ENCODE measurements around the gene MAP2K3.

DNA sequence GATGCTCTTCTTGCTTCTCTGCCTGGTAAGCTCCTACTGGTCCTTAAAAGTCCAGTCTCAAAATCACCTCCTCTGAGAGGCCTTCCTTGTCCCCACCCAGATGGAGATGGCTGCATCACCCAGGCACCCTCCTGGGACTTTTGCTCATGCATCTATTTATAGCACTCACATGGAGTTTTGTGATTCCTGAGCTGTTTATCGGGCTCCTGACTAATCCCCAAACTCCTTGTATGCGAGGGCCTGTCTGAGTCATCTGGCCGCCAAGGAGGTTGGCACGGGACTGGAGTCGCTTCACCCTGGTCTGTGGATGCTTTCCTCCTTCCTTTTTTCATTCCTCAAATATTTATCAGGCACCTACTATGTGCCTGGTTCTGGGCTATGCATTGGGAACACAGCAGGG lies 2.3 kb upstream of the MAP2K3 start:
- no peak for TF ChIP-seq EZH2 (IDR thresholded peaks at IDR 0.05; ENCODE audit: borderline replicate concordance, low read length)
- TF ChIP-seq, protein P1, sequence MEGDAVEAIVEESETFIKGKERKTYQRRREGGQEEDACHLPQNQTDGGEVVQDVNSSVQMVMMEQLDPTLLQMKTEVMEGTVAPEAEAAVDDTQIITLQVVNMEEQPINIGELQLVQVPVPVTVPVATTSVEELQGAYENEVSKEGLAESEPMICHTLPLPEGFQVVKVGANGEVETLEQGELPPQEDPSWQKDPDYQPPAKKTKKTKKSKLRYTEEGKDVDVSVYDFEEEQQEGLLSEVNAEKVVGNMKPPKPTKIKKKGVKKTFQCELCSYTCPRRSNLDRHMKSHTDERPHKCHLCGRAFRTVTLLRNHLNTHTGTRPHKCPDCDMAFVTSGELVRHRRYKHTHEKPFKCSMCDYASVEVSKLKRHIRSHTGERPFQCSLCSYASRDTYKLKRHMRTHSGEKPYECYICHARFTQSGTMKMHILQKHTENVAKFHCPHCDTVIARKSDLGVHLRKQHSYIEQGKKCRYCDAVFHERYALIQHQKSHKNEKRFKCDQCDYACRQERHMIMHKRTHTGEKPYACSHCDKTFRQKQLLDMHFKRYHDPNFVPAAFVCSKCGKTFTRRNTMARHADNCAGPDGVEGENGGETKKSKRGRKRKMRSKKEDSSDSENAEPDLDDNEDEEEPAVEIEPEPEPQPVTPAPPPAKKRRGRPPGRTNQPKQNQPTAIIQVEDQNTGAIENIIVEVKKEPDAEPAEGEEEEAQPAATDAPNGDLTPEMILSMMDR (IDR thresholded peaks at IDR 0.05; ENCODE audit: low read length), result no peak

Measured in OCI-LY1 (cell line).